ENCODE data around the gene HSPE1. TPM values are rescaled to one million over a fixed set of nuclear protein-coding genes. Genes with fewer than 3 reads are reported as not detected.

Gene HSPE1
- total RNA-seq, 1 donor from 2014 or later, result 96.5 TPM

- Histone ChIP-seq H3K36me3 (ENCODE audit: control insufficient read depth, insufficient read depth, low read length) (no peaks in the 10 kb centered on the region), H3K27me3 (ENCODE audit: control insufficient read depth, insufficient read depth, low read length) (no peaks in the 10 kb centered on the region), H3K4me3 (ENCODE audit: low read depth, low read length) (peak overlapping the region; percentile 84)
- TF ChIP-seq, protein P1, sequence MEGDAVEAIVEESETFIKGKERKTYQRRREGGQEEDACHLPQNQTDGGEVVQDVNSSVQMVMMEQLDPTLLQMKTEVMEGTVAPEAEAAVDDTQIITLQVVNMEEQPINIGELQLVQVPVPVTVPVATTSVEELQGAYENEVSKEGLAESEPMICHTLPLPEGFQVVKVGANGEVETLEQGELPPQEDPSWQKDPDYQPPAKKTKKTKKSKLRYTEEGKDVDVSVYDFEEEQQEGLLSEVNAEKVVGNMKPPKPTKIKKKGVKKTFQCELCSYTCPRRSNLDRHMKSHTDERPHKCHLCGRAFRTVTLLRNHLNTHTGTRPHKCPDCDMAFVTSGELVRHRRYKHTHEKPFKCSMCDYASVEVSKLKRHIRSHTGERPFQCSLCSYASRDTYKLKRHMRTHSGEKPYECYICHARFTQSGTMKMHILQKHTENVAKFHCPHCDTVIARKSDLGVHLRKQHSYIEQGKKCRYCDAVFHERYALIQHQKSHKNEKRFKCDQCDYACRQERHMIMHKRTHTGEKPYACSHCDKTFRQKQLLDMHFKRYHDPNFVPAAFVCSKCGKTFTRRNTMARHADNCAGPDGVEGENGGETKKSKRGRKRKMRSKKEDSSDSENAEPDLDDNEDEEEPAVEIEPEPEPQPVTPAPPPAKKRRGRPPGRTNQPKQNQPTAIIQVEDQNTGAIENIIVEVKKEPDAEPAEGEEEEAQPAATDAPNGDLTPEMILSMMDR (IDR thresholded peaks at IDR 0.05; ENCODE audit: insufficient read depth, low read length, poor library complexity, severe bottlenecking), result no peak
- no peak for DNase-seq (ENCODE audit: low read depth)
These were observed 14.6 kb downstream of the HSPE1 start for GRCh38 chr2:197514754-197515153.

- Histone ChIP-seq H3K36me3 (ENCODE audit: control insufficient read depth, insufficient read depth, low read length) (no peaks in the 10 kb centered on the region), H3K4me3 (ENCODE audit: low read depth, low read length) (peak overlapping the region; percentile 84), H3K27me3 (ENCODE audit: control insufficient read depth, insufficient read depth, low read length) (no peaks in the 10 kb centered on the region)
- DNase-seq (ENCODE audit: low read depth), result no peak
- TF ChIP-seq, protein P1 (IDR thresholded peaks at IDR 0.05; ENCODE audit: insufficient read depth, low read length, poor library complexity, severe bottlenecking), result no peak
These were observed 15.1 kb downstream of the HSPE1 start for GRCh38 chr2:197515315-197515738.

DNA sequence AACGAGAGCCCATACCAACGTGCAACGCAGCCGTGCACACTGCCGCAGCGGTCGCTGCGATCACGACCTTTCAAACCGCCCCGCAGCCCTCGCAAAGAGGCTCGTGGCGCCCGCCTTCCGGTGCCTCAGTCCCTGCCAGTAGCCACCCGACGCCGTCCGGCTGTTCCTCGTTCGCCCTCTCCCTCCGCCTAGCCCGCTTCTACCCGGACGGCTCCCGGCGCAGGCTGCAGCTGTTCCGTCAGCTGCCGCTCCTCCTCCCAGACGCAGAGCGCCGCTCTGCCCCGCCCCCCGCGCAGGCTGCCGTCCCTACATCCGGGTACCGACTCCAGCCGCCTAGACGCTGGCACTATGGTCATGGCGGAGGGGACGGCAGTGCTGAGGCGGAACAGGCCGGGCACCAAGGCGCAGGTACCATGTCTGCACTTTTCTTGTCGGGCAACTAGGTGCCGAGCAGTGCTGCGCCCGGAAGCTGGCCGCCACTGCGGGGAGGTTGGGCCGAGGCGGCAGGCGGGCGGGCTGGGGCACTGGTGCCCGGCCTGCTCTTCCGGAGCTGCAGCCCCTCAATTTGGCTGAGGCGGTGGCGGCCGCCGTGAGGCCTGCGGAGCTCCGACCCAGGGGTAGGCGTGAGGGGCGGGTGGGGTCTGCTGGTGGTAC is 15.7 kb downstream of the HSPE1 start, which contains the start of gene MOB4:
MOB4 (plus strand) TSS at position 328 of the 654 bp plus-strand sequence; CDS start at position 349, 21 bp downstream.
- TF ChIP-seq, protein P1 (IDR thresholded peaks at IDR 0.05; ENCODE audit: insufficient read depth, low read length, poor library complexity, severe bottlenecking), result no peak
- Histone ChIP-seq H3K36me3 (ENCODE audit: control insufficient read depth, insufficient read depth, low read length) (no peaks in the 10 kb centered on the region), H3K4me3 (ENCODE audit: low read depth, low read length) (peak within 1 kb of the TSS; percentile 84), H3K27me3 (ENCODE audit: control insufficient read depth, insufficient read depth, low read length) (no peaks in the 10 kb centered on the region)
- peak; percentile 67 for DNase-seq (ENCODE audit: low read depth)

DNA sequence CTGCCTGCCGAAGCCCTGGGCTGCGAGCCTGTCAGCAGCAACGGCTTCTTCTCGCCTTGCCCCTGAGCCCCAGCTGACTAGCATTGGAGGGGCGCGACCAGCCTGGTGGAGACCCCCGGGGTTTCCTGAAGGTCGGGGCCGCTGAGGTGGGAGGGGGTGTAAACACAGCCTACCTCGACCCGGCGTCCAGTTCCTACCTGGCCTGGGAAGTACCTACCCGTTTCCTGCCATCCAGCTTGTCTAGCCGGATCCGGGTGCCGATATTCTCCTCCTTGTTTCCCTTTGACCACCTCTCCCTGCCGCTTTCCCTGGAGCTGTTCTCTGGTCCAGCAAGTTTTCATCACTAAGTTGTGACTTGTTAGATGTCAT is 16.2 kb downstream of the HSPE1 start:
- TF ChIP-seq, protein P1 (IDR thresholded peaks at IDR 0.05; ENCODE audit: insufficient read depth, low read length, poor library complexity, severe bottlenecking), result no peak
- H3K4me3 ChIP-seq (ENCODE audit: low read depth, low read length), result peak overlapping the region; percentile 84
- no peak for DNase-seq (ENCODE audit: low read depth)
- H3K27me3 ChIP-seq (ENCODE audit: control insufficient read depth, insufficient read depth, low read length), result no peaks in the 10 kb centered on the region
- H3K36me3 ChIP-seq (ENCODE audit: control insufficient read depth, insufficient read depth, low read length), result no peaks in the 10 kb centered on the region

GRCh38 chr2:197517150-197517549 is 17.0 kb downstream of the HSPE1 start:
- DNase-seq (ENCODE audit: low read depth), result no peak

More at GRCh38 chr2:197517150-197517549, 17.0 kb downstream of the HSPE1 start:
- Histone ChIP-seq H3K27me3 (ENCODE audit: control insufficient read depth, insufficient read depth, low read length) (no peaks in the 10 kb centered on the region), H3K36me3 (ENCODE audit: control insufficient read depth, insufficient read depth, low read length) (no peaks in the 10 kb centered on the region), H3K4me3 (ENCODE audit: low read depth, low read length) (peak overlapping the region; percentile 84)
- TF ChIP-seq, protein P1 (IDR thresholded peaks at IDR 0.05; ENCODE audit: insufficient read depth, low read length, poor library complexity, severe bottlenecking), result no peak

All from kidney epithelial cell (primary cell).